ENCODE data around the gene CKM. TPM values are rescaled to one million over a fixed set of nuclear protein-coding genes. Genes with fewer than 3 reads are reported as not detected.

Gene CKM
- total RNA-seq, 1 experiment from 2014 or later = not detected

DNA sequence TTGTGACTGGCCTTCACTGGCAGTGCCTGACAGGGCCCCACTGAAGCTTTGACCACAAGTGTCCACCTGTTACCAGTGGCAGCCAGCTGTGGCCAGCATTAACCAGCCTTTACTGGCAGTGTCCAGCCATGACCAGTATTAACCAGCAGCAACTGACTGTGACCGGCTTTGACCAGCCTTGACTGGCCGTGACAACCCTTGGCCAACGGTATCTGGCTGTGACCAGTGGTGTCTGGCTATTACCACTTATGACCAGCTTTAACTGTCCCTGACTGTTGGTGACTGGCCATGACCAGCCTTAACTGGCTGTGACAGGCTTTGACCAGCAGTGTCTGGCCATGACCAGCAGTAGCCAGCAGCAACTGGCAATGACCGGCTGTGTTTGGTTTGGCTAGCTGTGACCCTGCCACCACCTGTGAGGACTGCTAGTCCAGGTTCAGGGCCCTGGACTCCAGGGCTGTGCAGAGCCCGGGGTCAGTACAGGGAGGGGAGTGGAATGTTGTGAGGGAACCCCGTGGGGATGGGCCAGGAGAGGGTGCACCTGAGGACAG lies 32.2 kb downstream of the CKM start:
- H3K27me3 Mint-ChIP-seq (ENCODE audit: unreplicated experiment) = no peaks in the 10 kb centered on the region
- no peak overlapping the region for H3K27ac Mint-ChIP-seq (ENCODE audit: unreplicated experiment)
- peaks cover 30% of the 10 kb centered on the region for H3K36me3 Mint-ChIP-seq (ENCODE audit: insufficient read depth, unreplicated experiment)
- H3K9me3 Mint-ChIP-seq (ENCODE audit: low read depth, unreplicated experiment) = no peaks in the 10 kb centered on the region
- H3K4me1 Mint-ChIP-seq (ENCODE audit: low read depth, unreplicated experiment) = no peaks in the 10 kb centered on the region
- no TSS peak for BruUV-seq (replicated peaks)
- TF ChIP-seq, protein P1, sequence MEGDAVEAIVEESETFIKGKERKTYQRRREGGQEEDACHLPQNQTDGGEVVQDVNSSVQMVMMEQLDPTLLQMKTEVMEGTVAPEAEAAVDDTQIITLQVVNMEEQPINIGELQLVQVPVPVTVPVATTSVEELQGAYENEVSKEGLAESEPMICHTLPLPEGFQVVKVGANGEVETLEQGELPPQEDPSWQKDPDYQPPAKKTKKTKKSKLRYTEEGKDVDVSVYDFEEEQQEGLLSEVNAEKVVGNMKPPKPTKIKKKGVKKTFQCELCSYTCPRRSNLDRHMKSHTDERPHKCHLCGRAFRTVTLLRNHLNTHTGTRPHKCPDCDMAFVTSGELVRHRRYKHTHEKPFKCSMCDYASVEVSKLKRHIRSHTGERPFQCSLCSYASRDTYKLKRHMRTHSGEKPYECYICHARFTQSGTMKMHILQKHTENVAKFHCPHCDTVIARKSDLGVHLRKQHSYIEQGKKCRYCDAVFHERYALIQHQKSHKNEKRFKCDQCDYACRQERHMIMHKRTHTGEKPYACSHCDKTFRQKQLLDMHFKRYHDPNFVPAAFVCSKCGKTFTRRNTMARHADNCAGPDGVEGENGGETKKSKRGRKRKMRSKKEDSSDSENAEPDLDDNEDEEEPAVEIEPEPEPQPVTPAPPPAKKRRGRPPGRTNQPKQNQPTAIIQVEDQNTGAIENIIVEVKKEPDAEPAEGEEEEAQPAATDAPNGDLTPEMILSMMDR (IDR thresholded peaks at IDR 0.05; ENCODE audit: unreplicated experiment) = no peak
- no peak overlapping the region for H3K4me3 Mint-ChIP-seq (ENCODE audit: low read depth, unreplicated experiment)
- no peak for DNase-seq
- CTCF ChIA-PET = no interaction called here
- intact Hi-C loops (cut with micrococcal nuclease; ENCODE audit: unreplicated experiment) = no loop called here

DNA sequence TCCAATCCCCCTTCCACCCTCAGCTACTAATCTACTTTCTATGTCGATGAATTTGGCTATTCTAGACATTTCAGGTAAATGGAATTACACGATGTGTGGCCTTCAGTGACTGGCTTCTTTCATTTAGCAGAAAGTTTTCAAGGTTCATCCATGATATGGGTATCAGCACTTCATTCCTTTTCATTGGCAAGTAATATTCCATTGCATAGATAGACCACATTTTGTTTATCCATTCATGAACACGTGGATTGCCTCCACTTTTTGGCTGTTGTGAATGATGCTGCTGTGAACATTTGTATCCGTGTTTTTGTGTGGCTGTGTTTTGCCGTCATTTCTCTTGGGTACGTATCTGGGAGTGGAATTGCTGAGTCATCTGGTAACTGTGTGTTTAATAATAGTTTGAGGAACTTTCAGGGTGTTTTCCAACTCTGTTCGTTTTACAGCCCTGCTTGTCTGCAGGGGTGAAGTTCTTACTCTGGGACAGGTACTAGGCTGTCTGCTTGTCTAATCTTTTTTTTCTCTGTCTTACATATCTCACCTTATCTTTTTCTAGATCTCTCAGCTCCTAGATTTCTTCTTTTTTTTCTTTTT lies 39.1 kb downstream of the CKM start:
- Mint-ChIP-seq H3K9me3 (ENCODE audit: low read depth, unreplicated experiment) (no peaks in the 10 kb centered on the region), H3K27ac (ENCODE audit: unreplicated experiment) (no peak overlapping the region), H3K36me3 (ENCODE audit: insufficient read depth, unreplicated experiment) (peaks cover 40% of the 10 kb centered on the region), H3K4me3 (ENCODE audit: low read depth, unreplicated experiment) (no peak overlapping the region), H3K4me1 (ENCODE audit: low read depth, unreplicated experiment) (no peaks in the 10 kb centered on the region), H3K27me3 (ENCODE audit: unreplicated experiment) (no peaks in the 10 kb centered on the region)
- intact Hi-C loops (cut with micrococcal nuclease; ENCODE audit: unreplicated experiment) = no loop called here
- TF ChIP-seq, protein P1 (IDR thresholded peaks at IDR 0.05; ENCODE audit: unreplicated experiment) = no peak
- BruUV-seq (replicated peaks) = no TSS peak
- no peak for DNase-seq
- CTCF ChIA-PET = interaction anchor here (0.6 kb wide), 2 partner anchors 589 to 1341 kb away, joined by 3 to 4 read pairs; no protein-coding TSS in a partner anchor

GRCh38 chr19:45280471-45280961 lies 42.2 kb downstream of the CKM start:
- no TSS peak for BruUV-seq (replicated peaks)
- no peaks in the 10 kb centered on the region for H3K27me3 Mint-ChIP-seq (ENCODE audit: unreplicated experiment)
- no peaks in the 10 kb centered on the region for H3K4me1 Mint-ChIP-seq (ENCODE audit: low read depth, unreplicated experiment)
- TF ChIP-seq, protein P1 (IDR thresholded peaks at IDR 0.05; ENCODE audit: unreplicated experiment) = no peak
- H3K36me3 Mint-ChIP-seq (ENCODE audit: insufficient read depth, unreplicated experiment) = peaks cover 56% of the 10 kb centered on the region
- intact Hi-C loops (cut with micrococcal nuclease; ENCODE audit: unreplicated experiment) = no loop called here
- no peak overlapping the region for H3K27ac Mint-ChIP-seq (ENCODE audit: unreplicated experiment)
- H3K9me3 Mint-ChIP-seq (ENCODE audit: low read depth, unreplicated experiment) = no peaks in the 10 kb centered on the region
- no peak overlapping the region for H3K4me3 Mint-ChIP-seq (ENCODE audit: low read depth, unreplicated experiment)
- no peak for DNase-seq
- CTCF ChIA-PET = no interaction called here

DNA sequence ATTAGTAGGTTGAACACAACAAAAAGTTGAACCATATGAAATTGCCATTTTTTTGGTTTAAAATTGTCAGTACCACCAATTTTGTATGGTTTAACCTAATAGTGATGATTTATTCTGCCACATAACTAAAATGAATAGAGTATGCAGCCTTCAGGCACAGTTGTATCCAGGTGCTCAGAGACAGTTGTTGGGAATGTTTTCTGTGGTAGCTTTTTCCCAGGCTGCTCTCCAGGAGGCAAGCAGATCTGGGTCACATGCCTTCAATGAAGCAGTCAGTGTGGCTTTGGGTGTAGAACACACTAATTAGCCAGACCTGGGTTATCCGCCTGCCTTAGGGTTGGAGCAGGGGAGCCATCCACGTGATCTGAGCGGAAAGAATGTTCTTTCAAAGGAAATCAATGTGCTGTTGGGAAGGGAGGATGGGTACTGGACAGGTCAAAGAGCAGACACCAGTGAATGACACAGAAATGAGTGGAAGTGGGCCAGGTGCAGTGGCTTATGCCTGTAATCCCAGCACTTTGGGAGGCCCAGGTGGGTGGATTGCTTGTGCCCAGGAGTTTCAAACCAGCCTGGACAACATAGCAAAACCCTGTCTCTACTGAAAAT lies 43.0 kb downstream of the CKM start:
- TF ChIP-seq, protein P1 (IDR thresholded peaks at IDR 0.05; ENCODE audit: unreplicated experiment) = no peak
- H3K4me1 Mint-ChIP-seq (ENCODE audit: low read depth, unreplicated experiment) = no peaks in the 10 kb centered on the region
- H3K9me3 Mint-ChIP-seq (ENCODE audit: low read depth, unreplicated experiment) = no peaks in the 10 kb centered on the region
- BruUV-seq (replicated peaks) = no TSS peak
- CTCF ChIA-PET = no interaction called here
- peaks cover 56% of the 10 kb centered on the region for H3K36me3 Mint-ChIP-seq (ENCODE audit: insufficient read depth, unreplicated experiment)
- intact Hi-C loops (cut with micrococcal nuclease; ENCODE audit: unreplicated experiment) = no loop called here
- no peaks in the 10 kb centered on the region for H3K27me3 Mint-ChIP-seq (ENCODE audit: unreplicated experiment)
- no peak overlapping the region for H3K4me3 Mint-ChIP-seq (ENCODE audit: low read depth, unreplicated experiment)
- no peak for DNase-seq
- no peak overlapping the region for H3K27ac Mint-ChIP-seq (ENCODE audit: unreplicated experiment)

Measured in Calu3 (cell line).